DOHH2 (cell line): Measurements from ENCODE around the gene PGR.

Experiments used
- EZH2phosphoT487 ChIP-seq: fragments of 200-600 bp; sonication (generic); IDR thresholded peaks from 2 replicates; pipeline ENCODE4 v1.6.1; 2017; ENCODE audit warnings: borderline replicate concordance, mild to moderate bottlenecking, antibody characterized with exemption, low read length, moderate library complexity, mixed read lengths
- TF ChIP-seq, protein P1 (sequence below): fragments of 200-600 bp; sonication (generic); IDR thresholded peaks from one replicate; pipeline ENCODE4 v1.5.1; 2014; ENCODE audit warnings: antibody characterized with exemption, mild to moderate bottlenecking, low read depth, low read length; ENCODE audit not compliant: poor library complexity, severe bottlenecking

- TF ChIP-seq, protein P1, sequence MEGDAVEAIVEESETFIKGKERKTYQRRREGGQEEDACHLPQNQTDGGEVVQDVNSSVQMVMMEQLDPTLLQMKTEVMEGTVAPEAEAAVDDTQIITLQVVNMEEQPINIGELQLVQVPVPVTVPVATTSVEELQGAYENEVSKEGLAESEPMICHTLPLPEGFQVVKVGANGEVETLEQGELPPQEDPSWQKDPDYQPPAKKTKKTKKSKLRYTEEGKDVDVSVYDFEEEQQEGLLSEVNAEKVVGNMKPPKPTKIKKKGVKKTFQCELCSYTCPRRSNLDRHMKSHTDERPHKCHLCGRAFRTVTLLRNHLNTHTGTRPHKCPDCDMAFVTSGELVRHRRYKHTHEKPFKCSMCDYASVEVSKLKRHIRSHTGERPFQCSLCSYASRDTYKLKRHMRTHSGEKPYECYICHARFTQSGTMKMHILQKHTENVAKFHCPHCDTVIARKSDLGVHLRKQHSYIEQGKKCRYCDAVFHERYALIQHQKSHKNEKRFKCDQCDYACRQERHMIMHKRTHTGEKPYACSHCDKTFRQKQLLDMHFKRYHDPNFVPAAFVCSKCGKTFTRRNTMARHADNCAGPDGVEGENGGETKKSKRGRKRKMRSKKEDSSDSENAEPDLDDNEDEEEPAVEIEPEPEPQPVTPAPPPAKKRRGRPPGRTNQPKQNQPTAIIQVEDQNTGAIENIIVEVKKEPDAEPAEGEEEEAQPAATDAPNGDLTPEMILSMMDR = no peak
- TF ChIP-seq EZH2phosphoT487 = no peak
Observed at GRCh38 chr11:101022256-101022655, 107.4 kb downstream of the PGR start.
